COLO668 (cell line): ENCODE data around the gene SLC25A40.
"Not testable (repeated sequence)": the region's sequence is repeated elsewhere in the genome, so short reads cannot be mapped to it uniquely, and the experiment has no call there.

Experiments used
- DNase-seq: peaks from one replicate; lab custom pipeline; 2025; ENCODE audit not compliant: unreplicated experiment; lab: John Stamatoyannopoulos, UW

The SLC25A40 gene

GRCh38 chr7:87876040-87876868 is at the start of gene SLC25A40, which contains the start of gene DBF4:
Gene SLC25A40 (minus strand): TSS chr7:87876360. CDS start chr7:87858727, 17,633 bp downstream.
Gene DBF4 (plus strand): TSS chr7:87876493. CDS start chr7:87876733, 240 bp downstream.
- DNase-seq, result peak; percentile 97

GRCh38 chr7:87922759-87923395 is 46.7 kb upstream of the SLC25A40 start:
- DNase-seq, result not testable (repeated sequence)

- no peak for DNase-seq
Observed at GRCh38 chr7:87920578-87920977, 44.4 kb upstream of the SLC25A40 start.

- no peak for DNase-seq
Observed at GRCh38 chr7:87919875-87920274, 43.7 kb upstream of the SLC25A40 start.

GRCh38 chr7:87918740-87919139 is 42.6 kb upstream of the SLC25A40 start:
- no peak for DNase-seq

- no peak for DNase-seq
Observed at GRCh38 chr7:87912121-87912520, 36.0 kb upstream of the SLC25A40 start.

GRCh38 chr7:87908814-87909213 is 32.7 kb upstream of the SLC25A40 start:
- not testable (repeated sequence) for DNase-seq

GRCh38 chr7:87907136-87907906 is 31.2 kb upstream of the SLC25A40 start:
- not testable (repeated sequence) for DNase-seq

- DNase-seq, result no peak
Observed at GRCh38 chr7:87899255-87899654, 23.1 kb upstream of the SLC25A40 start.

- DNase-seq, result no peak
Observed at GRCh38 chr7:87895363-87895762, 19.2 kb upstream of the SLC25A40 start.

GRCh38 chr7:87886875-87887274 is 10.7 kb upstream of the SLC25A40 start:
- no peak for DNase-seq

- no peak for DNase-seq
Observed at GRCh38 chr7:87885018-87885417, 8.9 kb upstream of the SLC25A40 start.

GRCh38 chr7:87882151-87882937 is 6.2 kb upstream of the SLC25A40 start:
- DNase-seq, result no peak

- no peak for DNase-seq
Observed at GRCh38 chr7:87878208-87878735, 2.1 kb upstream of the SLC25A40 start.

GRCh38 chr7:87877366-87878040 is 1.3 kb upstream of the SLC25A40 start:
- no peak for DNase-seq

- peak; percentile 69 for DNase-seq
Observed at GRCh38 chr7:87876869-87877234, 692 bp upstream of the SLC25A40 start.

- DNase-seq, result no peak
Observed at GRCh38 chr7:87875151-87876039, 765 bp downstream of the SLC25A40 start.

GRCh38 chr7:87874066-87874465 is 2.1 kb downstream of the SLC25A40 start:
- no peak for DNase-seq

- DNase-seq, result not testable (repeated sequence)
Observed at GRCh38 chr7:87873328-87873727, 2.8 kb downstream of the SLC25A40 start.
